NB4 (cell line): ENCODE results near the gene RASSF4.

ENCODE experiments used
- DNase-seq: peaks from one replicate; pipeline ENCODE4 v3.0.0; 2010; ENCODE audit warnings: low read depth
- H3K4me3 ChIP-seq: one replicate; pipeline ENCODE4 v1.5.1; 2011; ENCODE audit warnings: mild to moderate bottlenecking, low read depth, low read length, moderate library complexity
- MYC ChIP-seq: IDR thresholded peaks from 2 replicates; pipeline ENCODE4 v1.6.1; 2011; ENCODE audit warnings: low read depth, low read length
- POLR2A ChIP-seq: IDR thresholded peaks from 2 replicates; pipeline ENCODE4 v1.6.1; 2011; ENCODE audit warnings: mild to moderate bottlenecking; ENCODE audit not compliant: insufficient read length; ENCODE audit errors: extremely low read depth
- TF ChIP-seq, protein P1 (sequence below): IDR thresholded peaks from 2 replicates; pipeline ENCODE4 v1.6.1; 2011; ENCODE audit warnings: low read depth, low read length
- TF ChIP-seq, protein P2 (sequence below): IDR thresholded peaks from one replicate; pipeline ENCODE4 v1.5.1; 2012; ENCODE audit warnings: low read depth, low read length

RASSF4 gene

DNA sequence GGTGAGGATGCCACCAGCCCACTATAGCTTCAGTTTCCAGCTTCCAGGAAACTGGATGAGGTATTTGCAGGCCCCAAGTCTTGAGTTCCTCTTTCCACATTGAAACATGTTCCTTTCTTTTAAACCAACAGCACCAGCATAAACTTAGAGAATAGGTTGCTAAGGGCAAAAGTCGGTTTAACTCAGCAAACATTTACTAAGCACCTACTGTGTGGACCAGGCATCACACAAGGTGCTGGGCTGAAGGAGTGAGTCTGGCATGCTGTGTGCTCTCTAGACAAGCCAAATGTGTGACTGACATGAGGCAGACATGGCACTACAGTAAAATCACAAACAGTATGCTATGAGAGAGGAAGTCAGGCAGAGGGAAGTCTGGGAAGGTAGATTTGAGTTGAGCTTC, 11.0 kb upstream of the RASSF4 start:
- no peak overlapping the region for H3K4me3 ChIP-seq
- TF ChIP-seq POLR2A (no peak), MYC (no peak)
- TF ChIP-seq, protein P1, sequence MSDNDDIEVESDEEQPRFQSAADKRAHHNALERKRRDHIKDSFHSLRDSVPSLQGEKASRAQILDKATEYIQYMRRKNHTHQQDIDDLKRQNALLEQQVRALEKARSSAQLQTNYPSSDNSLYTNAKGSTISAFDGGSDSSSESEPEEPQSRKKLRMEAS: 0 out of 2 replicates have a peak, but pooled peaks have one; percentile 16
- no peak for DNase-seq

DNA sequence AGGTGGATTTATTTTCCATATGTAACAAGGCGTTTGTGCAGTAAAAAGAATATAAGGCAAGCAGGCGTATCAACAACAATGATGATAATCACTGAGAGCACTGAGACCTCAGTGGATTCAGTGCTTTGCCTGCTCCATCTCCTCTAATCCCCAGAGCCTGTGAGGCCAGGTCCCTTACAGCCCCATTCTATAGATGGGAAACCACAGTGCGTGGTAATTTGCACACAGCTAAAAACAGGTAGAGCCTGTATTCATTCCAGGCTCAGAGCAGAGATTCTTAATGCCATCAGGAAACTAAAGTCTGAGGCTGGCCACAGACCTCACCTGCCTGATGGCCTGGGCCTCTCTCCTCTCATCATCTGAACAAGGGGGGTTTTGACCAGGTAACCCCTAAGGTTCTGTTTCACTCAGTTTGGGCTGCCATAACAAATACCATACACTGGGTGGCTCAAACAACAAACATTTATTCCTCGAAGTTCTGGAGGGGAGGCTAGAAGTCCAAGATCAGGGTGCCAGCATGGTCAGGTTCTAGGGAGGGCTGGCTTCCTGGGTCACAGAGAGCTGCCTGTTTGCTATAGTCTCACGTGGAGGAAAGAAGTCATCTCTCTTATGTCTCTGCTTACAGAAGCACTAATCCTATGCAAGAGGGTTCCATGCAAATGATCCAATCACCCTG, 10.3 kb upstream of the RASSF4 start:
- no peak for DNase-seq
- TF ChIP-seq, protein P1: no peak
- TF ChIP-seq, protein P2, sequence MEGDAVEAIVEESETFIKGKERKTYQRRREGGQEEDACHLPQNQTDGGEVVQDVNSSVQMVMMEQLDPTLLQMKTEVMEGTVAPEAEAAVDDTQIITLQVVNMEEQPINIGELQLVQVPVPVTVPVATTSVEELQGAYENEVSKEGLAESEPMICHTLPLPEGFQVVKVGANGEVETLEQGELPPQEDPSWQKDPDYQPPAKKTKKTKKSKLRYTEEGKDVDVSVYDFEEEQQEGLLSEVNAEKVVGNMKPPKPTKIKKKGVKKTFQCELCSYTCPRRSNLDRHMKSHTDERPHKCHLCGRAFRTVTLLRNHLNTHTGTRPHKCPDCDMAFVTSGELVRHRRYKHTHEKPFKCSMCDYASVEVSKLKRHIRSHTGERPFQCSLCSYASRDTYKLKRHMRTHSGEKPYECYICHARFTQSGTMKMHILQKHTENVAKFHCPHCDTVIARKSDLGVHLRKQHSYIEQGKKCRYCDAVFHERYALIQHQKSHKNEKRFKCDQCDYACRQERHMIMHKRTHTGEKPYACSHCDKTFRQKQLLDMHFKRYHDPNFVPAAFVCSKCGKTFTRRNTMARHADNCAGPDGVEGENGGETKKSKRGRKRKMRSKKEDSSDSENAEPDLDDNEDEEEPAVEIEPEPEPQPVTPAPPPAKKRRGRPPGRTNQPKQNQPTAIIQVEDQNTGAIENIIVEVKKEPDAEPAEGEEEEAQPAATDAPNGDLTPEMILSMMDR: no peak

DNA sequence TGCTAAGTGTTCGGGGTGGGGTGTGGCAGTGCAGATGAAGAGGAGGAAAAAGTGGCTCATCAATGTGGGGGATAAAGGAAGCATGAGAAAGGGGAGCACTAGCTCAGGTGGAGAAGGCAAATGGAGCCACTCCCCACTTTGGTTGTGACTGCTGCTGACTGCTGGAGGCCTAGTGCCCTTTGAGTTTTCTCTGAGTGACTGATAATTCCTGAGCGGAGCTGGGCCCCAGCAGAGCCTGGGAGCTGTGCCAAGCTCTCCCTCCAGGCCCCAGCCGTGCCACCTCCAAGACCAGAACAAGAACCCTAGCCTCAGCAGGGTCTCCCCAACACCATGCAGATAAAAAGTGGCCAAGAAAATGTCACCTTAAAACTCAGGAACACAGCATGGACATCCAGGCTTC, 9.7 kb upstream of the RASSF4 start:
- no peak for DNase-seq
- TF ChIP-seq MYC (no peak), POLR2A (no peak)
- TF ChIP-seq, protein P1: no peak
- TF ChIP-seq, protein P2: no peak
- H3K4me3 ChIP-seq: no peak overlapping the region

More for the DNA sequence above, 10.3 kb upstream of the RASSF4 start:
- no peak overlapping the region for H3K4me3 ChIP-seq

DNA sequence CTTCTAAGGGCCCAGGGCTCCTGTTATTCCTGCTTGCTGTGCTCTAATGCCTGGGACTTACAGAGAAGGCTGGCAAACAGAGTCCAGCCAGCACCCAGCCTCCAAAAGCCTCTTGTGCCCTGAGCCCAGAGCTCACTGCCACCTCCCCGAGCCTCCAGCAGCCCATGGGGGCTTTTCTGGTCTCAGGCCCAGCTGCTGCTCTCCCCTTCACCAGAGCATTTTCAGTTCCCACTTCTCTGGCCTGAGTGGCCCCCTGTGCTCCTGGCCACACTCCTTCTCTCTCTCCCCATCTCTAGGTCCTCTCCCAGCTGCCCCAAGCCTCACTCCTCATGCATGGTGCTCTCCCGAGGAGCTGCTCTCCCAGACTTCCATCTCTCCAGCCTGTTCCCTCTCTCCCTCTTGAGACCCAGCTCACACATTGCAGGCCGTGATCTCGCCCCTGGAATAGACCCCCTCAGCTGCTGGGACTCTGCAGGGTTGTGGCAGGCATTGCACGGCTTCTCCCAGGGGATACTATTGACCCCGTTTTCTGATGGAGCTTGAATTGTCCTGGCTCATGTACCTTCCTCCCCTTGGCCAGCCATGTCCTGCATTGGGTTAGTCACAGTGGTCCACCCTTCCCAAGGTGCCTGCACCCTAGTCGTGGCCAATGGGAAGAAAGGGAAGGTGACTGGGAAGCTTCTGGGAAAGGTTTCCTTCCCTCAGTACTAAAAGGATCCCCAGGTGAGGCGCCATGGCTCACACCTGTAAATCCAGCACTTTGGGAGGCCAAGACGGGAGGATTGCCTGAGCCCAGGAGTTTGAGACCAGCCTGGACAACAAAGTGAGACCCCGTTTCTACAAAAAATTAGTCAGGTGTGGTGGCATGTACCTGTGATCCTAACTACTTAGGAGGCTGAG, 9.0 kb upstream of the RASSF4 start:
- DNase-seq: no peak
- H3K4me3 ChIP-seq: no peak overlapping the region
- TF ChIP-seq, protein P2: no peak
- TF ChIP-seq, protein P1: no peak
- no peak for TF ChIP-seq MYC

DNA sequence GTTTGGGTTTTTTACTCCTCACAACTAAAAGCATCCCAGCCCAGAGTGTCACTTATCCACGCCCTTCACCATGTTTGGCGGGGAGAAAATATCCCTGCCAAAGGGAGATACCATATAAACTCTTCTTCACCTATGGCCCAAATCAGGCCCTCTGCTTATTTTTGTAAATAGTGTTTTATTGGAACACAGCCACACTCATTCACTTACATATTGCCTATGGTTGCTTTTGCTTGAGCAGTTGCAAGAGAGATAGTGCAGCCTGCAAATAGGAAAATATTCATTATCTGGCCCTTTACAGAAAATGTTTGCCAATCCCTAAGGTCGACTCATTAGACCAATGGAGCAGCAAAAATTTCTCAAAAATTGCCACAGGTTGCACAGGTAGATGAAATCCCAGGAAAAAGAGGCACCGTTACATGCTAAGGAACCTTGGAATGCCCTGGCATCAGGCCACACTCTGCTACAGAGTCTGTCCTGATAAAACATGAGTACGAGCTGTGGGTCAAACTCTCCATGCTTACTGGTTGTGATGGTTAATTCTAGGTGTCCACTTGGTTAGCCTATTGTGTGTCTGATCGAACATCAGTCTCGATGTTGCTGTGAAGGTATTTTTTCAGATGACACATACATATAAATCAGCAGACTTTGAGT, 7.9 kb upstream of the RASSF4 start:
- H3K4me3 ChIP-seq: no peak overlapping the region
- TF ChIP-seq, protein P1: no peak
- DNase-seq: no peak

DNA sequence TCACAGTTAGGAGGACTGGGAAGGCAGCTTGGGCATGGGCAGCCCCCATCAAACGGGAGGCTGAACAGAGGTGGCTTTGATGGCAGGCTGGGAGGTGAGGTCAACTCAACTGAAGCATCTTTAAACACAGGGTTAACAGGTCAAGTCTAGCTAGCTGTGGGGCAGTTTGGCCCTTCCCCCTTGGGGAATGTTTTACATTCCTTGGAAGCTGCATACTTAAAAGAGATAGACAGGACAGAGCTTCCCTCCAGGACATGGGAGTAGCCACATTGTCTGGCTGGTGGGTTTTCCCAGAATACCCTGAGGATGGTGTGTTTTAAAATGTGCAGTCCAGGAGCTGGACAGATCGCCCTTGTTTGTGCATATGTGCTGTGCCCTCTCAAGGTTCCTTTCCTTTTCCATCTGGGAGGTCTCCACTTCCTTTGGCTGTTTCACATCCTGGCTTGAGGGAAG, 6.8 kb upstream of the RASSF4 start:
- H3K4me3 ChIP-seq: no peak overlapping the region
- DNase-seq: no peak
- TF ChIP-seq POLR2A (no peak), MYC (no peak)
- TF ChIP-seq, protein P1: no peak
- TF ChIP-seq, protein P2: no peak
